Mesenchymal stem cell (in vitro differentiated cells and primary cell): ENCODE data around the gene DEPP1.

Experiments
- DNase-seq: peaks from one replicate; pipeline ENCODE4 v3.0.0-alpha.2; 2013
- H2AFZ ChIP-seq: one replicate; pipeline ENCODE4 v1.6.1; 2013; ENCODE audit warnings: low read depth, mild to moderate bottlenecking, control low read depth, inconsistent platforms, low read length, moderate library complexity
- H2AK5ac ChIP-seq: 2 replicates; pipeline ENCODE4 v1.6.1; 2013; ENCODE audit warnings: low read length, moderate library complexity, mild to moderate bottlenecking, inconsistent platforms; ENCODE audit not compliant: severe bottlenecking
- H2BK120ac ChIP-seq: one replicate; pipeline ENCODE4 v1.6.1; 2013; ENCODE audit warnings: low read depth, mild to moderate bottlenecking, inconsistent platforms, low read length, moderate library complexity
- H2BK12ac ChIP-seq, 2 experiments: one replicate each; pipeline ENCODE4 v1.6.1; 2013; ENCODE audit warnings: inconsistent platforms in 2 of 2, low read length in 2 of 2, mild to moderate bottlenecking in 2 of 2, moderate library complexity in 2 of 2, control low read depth in 1 of 2
- H2BK15ac ChIP-seq: one replicate; pipeline ENCODE4 v1.6.1; 2013; ENCODE audit warnings: mild to moderate bottlenecking, low read depth, inconsistent platforms; ENCODE audit not compliant: poor library complexity, severe bottlenecking
- H2BK5ac ChIP-seq: 2 replicates; pipeline ENCODE4 v1.6.1; 2013; ENCODE audit warnings: low read depth, mild to moderate bottlenecking, low read length, control low read depth, inconsistent platforms; ENCODE audit not compliant: poor library complexity, severe bottlenecking
- H3K14ac ChIP-seq, 2 experiments: one replicate each; pipeline ENCODE4 v1.6.1; 2013; ENCODE audit warnings: inconsistent platforms in 2 of 2, low read length in 2 of 2, control low read depth in 1 of 2, mild to moderate bottlenecking in 1 of 2, moderate library complexity in 1 of 2
- H3K18ac ChIP-seq, 2 experiments: one replicate each; pipeline ENCODE4 v1.6.1; 2013; ENCODE audit warnings: inconsistent platforms in 2 of 2, low read length in 2 of 2, control low read depth in 1 of 2, low read depth in 1 of 2, mild to moderate bottlenecking in 1 of 2
- H3K23ac ChIP-seq, 2 experiments: one replicate each; pipeline ENCODE4 v1.6.1; 2013; ENCODE audit warnings: inconsistent platforms in 2 of 2, low read length in 2 of 2, mild to moderate bottlenecking in 2 of 2, moderate library complexity in 2 of 2, control low read depth in 1 of 2
- H3K27ac ChIP-seq: 2 replicates; pipeline ENCODE4 v1.5.1; 2013; ENCODE audit warnings: mild to moderate bottlenecking, moderate library complexity, low read length, control low read depth, inconsistent platforms; ENCODE audit not compliant: poor library complexity, severe bottlenecking
- H3K27me3 ChIP-seq, 2 experiments: 2 replicates each; pipeline versions ENCODE4 v1.6.1 to v1.7.0; 2013; ENCODE audit warnings: low read length in 2 of 2, mild to moderate bottlenecking in 2 of 2, moderate library complexity in 2 of 2, control low read depth in 1 of 2, inconsistent platforms in 1 of 2; ENCODE audit not compliant: control insufficient read depth in 1 of 2, insufficient read depth in 1 of 2
- H3K36me3 ChIP-seq, 2 experiments: 2 replicates each; pipeline versions ENCODE4 v1.6.1 to v1.7.0; 2013; ENCODE audit warnings: low read length in 2 of 2, control low read depth in 1 of 2, inconsistent platforms in 1 of 2, low read depth in 1 of 2, mild to moderate bottlenecking in 1 of 2; ENCODE audit not compliant: insufficient read depth in 2 of 2, control insufficient read depth in 1 of 2
- H3K4ac ChIP-seq, 2 experiments: one replicate each; pipeline ENCODE4 v1.6.1; 2013; ENCODE audit warnings: inconsistent platforms in 2 of 2, low read length in 2 of 2, mild to moderate bottlenecking in 2 of 2, moderate library complexity in 2 of 2, control low read depth in 1 of 2, low read depth in 1 of 2
- H3K4me1 ChIP-seq: 2 replicates; pipeline ENCODE4 v1.6.1; 2013; ENCODE audit warnings: low read depth, low read length, control low read depth; ENCODE audit not compliant: control insufficient read depth, insufficient read depth
- H3K4me2 ChIP-seq: 2 replicates; pipeline ENCODE4 v1.6.1; 2013; ENCODE audit warnings: low read length, mild to moderate bottlenecking, inconsistent platforms; ENCODE audit not compliant: poor library complexity, severe bottlenecking
- H3K4me3 ChIP-seq, 2 experiments: 2 replicates each; pipeline versions ENCODE4 v1.5.1 to v1.7.0; 2013; ENCODE audit warnings: low read length in 2 of 2, mild to moderate bottlenecking in 2 of 2, control low read depth in 1 of 2, low read depth in 1 of 2; ENCODE audit not compliant: insufficient read depth in 1 of 2
- H3K79me1 ChIP-seq: replicated peaks from 2 replicates; pipeline ENCODE4 v1.6.1; 2013; ENCODE audit warnings: mild to moderate bottlenecking, control low read depth, low read length, inconsistent platforms; ENCODE audit not compliant: poor library complexity, severe bottlenecking
- H3K9ac ChIP-seq: 2 replicates; pipeline ENCODE4 v1.7.0; 2013; ENCODE audit warnings: mild to moderate bottlenecking, low read length, moderate library complexity
- H3K9me3 ChIP-seq: 2 replicates; pipeline ENCODE4 v1.7.0; 2013; ENCODE audit warnings: mild to moderate bottlenecking, low read length; ENCODE audit not compliant: control insufficient read depth
- H4K8ac ChIP-seq: one replicate; pipeline ENCODE4 v1.6.1; 2013; ENCODE audit warnings: inconsistent platforms, mild to moderate bottlenecking, low read length, moderate library complexity
- H4K91ac ChIP-seq: one replicate; pipeline ENCODE4 v1.6.1; 2013; ENCODE audit warnings: mild to moderate bottlenecking, low read length, inconsistent platforms
- WGBS: methylation state at CpG from one replicate; pipeline ENCODE4 v1.1.7; 2013; ENCODE audit warnings: mixed read lengths; 5-methylcytosine and 5-hydroxymethylcytosine counted together

The DEPP1 gene

DNA sequence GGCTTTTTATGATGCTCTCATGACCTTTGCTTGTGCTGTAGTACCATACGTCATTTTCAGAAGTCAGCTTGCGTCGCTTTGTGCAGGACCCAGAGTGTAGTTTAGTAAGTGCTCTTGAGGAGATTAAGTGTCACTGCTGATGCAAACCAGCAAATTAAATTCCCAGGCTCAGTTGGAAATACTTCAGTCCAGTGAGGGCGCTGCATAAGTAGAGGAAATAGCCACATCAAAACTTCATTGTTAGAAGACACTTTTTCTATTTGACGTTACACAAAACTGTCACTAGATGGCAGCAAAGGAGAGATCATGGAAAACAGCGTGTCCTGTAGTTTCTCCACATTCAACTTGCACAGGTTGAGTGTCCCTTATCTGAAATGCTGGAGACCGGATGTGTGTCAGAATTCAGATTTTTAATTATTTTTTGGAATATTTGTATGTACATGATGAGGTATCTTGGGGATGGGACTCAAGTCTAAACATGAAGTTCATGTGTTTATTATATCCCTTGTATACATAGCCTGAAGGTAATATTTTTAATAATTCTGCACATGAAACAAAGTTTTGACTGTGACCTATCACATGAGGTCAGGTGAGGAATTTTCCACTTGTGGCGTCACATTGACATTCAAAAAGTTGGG is 30.0 kb upstream of the DEPP1 start:
- DNase-seq: peak; percentile 94
- Histone ChIP-seq H3K9me3 (peaks cover 5% of the 10 kb centered on the region), H3K9ac (peak overlapping the region; percentile 30), H3K27me3 (no peaks in the 10 kb centered on the region), H4K91ac (no peak overlapping the region), H3K4ac (no peak overlapping the region), H3K4me2 (no peak overlapping the region), H2AFZ (no peak overlapping the region), H3K18ac (no peak overlapping the region), H3K27ac (no peak overlapping the region), H3K36me3 (peaks cover 1 to 19% of the 10 kb centered on the region in 2 experiments), H3K23ac (no peak overlapping the region), H3K14ac (no peak overlapping the region), H2BK15ac (no peak overlapping the region), H2BK5ac (no peak overlapping the region), H3K4me3 (no peak overlapping the region), H3K4me1 (no peaks in the 10 kb centered on the region), H2BK12ac (no peak overlapping the region), H2BK120ac (no peak overlapping the region), H4K8ac (no peak overlapping the region), H2AK5ac (no peak overlapping the region), H3K79me1 (peaks cover under 1% of the 10 kb centered on the region)
- WGBS: 11% methylated on average over 7 of the region's 8 CpGs

GRCh38 chr10:45006276-45007030 is 27.8 kb upstream of the DEPP1 start:
- Histone ChIP-seq H3K14ac (no peak overlapping the region), H2AK5ac (no peak overlapping the region), H3K9ac (no peak overlapping the region), H3K27ac (no peak overlapping the region), H3K4ac (no peak overlapping the region), H4K91ac (no peak overlapping the region), H3K4me3 (no peak overlapping the region), H2BK12ac (no peak overlapping the region), H2AFZ (no peak overlapping the region), H3K23ac (no peak overlapping the region), H2BK120ac (no peak overlapping the region), H3K27me3 (no peaks in the 10 kb centered on the region), H2BK5ac (no peak overlapping the region), H3K36me3 (peaks cover 3 to 24% of the 10 kb centered on the region in 2 experiments), H3K4me1 (no peaks in the 10 kb centered on the region), H3K18ac (no peak overlapping the region), H3K79me1 (peaks cover 2% of the 10 kb centered on the region), H4K8ac (no peak overlapping the region), H3K9me3 (peaks cover 8% of the 10 kb centered on the region), H3K4me2 (no peak overlapping the region), H2BK15ac (no peak overlapping the region)
- DNase-seq: no peak
- WGBS: 100% methylated on average over 3 of the region's 3 CpGs

DNA sequence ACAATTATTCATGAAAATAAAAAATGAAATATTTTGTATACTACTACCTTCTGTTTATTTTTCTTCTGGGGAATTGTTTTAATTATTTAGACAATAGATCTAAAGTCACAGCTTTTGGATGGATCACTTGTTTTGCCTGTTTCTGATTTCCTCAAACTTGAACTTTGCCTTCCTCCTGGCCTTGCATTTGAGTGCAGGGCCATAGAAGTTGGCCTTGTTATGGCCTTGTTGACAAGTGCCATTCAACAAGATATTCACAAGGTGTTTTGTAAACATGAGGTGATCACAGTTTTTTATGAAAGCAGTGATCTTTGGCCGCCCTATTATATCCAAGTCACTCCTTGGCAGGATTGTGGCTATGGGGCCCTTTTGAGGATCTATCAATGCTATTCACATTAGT is 26.7 kb upstream of the DEPP1 start:
- H4K8ac ChIP-seq: no peak overlapping the region
- H2AFZ ChIP-seq: no peak overlapping the region
- no peak for DNase-seq
- no peak overlapping the region for H3K23ac ChIP-seq
- H3K9me3 ChIP-seq: peaks cover 8% of the 10 kb centered on the region
- no peak overlapping the region for H2AK5ac ChIP-seq
- no peak overlapping the region for H3K14ac ChIP-seq
- no peak overlapping the region for H2BK120ac ChIP-seq
- H3K27ac ChIP-seq: no peak overlapping the region
- H3K4ac ChIP-seq: no peak overlapping the region
- no peak overlapping the region for H2BK12ac ChIP-seq
- peaks cover 0 to 3% of the 10 kb centered on the region in 2 experiments for H3K27me3 ChIP-seq
- H3K4me2 ChIP-seq: no peak overlapping the region
- H2BK5ac ChIP-seq: no peak overlapping the region
- H3K4me1 ChIP-seq: peaks cover 6% of the 10 kb centered on the region
- no peak overlapping the region for H3K4me3 ChIP-seq
- peaks cover 2% of the 10 kb centered on the region for H3K79me1 ChIP-seq
- 100% methylated on average over 1 of the region's 1 CpG for WGBS
- H3K9ac ChIP-seq: no peak overlapping the region
- H3K18ac ChIP-seq: no peak overlapping the region
- peaks cover 3 to 24% of the 10 kb centered on the region in 2 experiments for H3K36me3 ChIP-seq
- no peak overlapping the region for H2BK15ac ChIP-seq
- no peak overlapping the region for H4K91ac ChIP-seq

DNA sequence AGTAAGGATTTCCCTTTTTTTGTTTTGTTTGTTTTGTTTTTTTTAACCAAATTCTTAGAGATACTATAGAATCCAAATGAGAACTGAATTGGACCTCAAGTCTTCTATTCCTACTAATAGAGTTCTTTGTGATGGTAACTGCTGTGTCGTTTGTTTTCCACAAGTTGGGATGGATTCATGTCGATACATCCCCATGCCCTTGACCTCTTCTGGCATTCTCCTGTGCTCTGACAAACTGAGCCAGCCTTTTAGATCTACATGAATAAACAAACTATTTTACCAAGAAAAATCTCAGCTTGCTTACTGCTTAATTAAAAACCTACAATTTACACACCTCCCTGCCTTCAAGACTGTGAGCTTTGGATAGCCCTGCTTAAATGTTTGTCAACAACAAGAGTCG is 26.1 kb upstream of the DEPP1 start:
- no peak overlapping the region for H2BK12ac ChIP-seq
- H2BK5ac ChIP-seq: no peak overlapping the region
- H2BK120ac ChIP-seq: no peak overlapping the region
- H3K23ac ChIP-seq: no peak overlapping the region
- H2AK5ac ChIP-seq: no peak overlapping the region
- H3K27ac ChIP-seq: no peak overlapping the region
- no peak for DNase-seq
- no peak overlapping the region for H3K4ac ChIP-seq
- H3K27me3 ChIP-seq: peaks cover 0 to 9% of the 10 kb centered on the region in 2 experiments
- peaks cover 2% of the 10 kb centered on the region for H3K79me1 ChIP-seq
- H3K4me3 ChIP-seq: no peak overlapping the region
- no peak overlapping the region for H3K9ac ChIP-seq
- peaks cover 7% of the 10 kb centered on the region for H3K4me1 ChIP-seq
- peaks cover 3 to 24% of the 10 kb centered on the region in 2 experiments for H3K36me3 ChIP-seq
- H4K91ac ChIP-seq: no peak overlapping the region
- 100% methylated on average over 3 of the region's 3 CpGs for WGBS
- no peak overlapping the region for H3K18ac ChIP-seq
- peaks cover 8% of the 10 kb centered on the region for H3K9me3 ChIP-seq
- H2AFZ ChIP-seq: no peak overlapping the region
- H3K14ac ChIP-seq: no peak overlapping the region
- no peak overlapping the region for H3K4me2 ChIP-seq
- H4K8ac ChIP-seq: no peak overlapping the region
- no peak overlapping the region for H2BK15ac ChIP-seq
